ENCODE data around the gene HS6ST1.

- no peak for TF ChIP-seq CTCF (IDR thresholded peaks at IDR 0.05; ENCODE audit: insufficient read depth, low read length)
- TF ChIP-seq POLR2AphosphoS5 (IDR thresholded peaks at IDR 0.05; ENCODE audit: low read depth) = no peak
- TF ChIP-seq REST (IDR thresholded peaks at IDR 0.05; ENCODE audit: insufficient replicate concordance, low read depth) = no peak
- TF ChIP-seq SPI1 (IDR thresholded peaks at IDR 0.05; ENCODE audit: borderline replicate concordance, low read depth) = no peak
Observed at GRCh38 chr2:128311216-128311754, 7.4 kb downstream of the HS6ST1 start.

Measured in HL-60 (cell line).